ENCODE measurements around the gene ANKIB1.

The ANKIB1 gene

GRCh38 chr7:92303761-92304160 lies 58.0 kb downstream of the ANKIB1 start:
- no peak for DNase-seq (ENCODE audit: low read depth in 1 of 2, low spot score in 1 of 2)
- Histone ChIP-seq H3K27me3 (ENCODE audit: insufficient read depth, poor library complexity, severe bottlenecking) (no peaks in the 10 kb centered on the region), H3K4me3 (replicated peaks; ENCODE audit: insufficient read depth, low read length) (no peak overlapping the region), H3K27ac (replicated peaks) (no peak overlapping the region)
- no peak for TF ChIP-seq POLR2AphosphoS5 (IDR thresholded peaks at IDR 0.05; ENCODE audit: low read depth)
- TF ChIP-seq SPI1 (IDR thresholded peaks at IDR 0.05; ENCODE audit: borderline replicate concordance, low read depth), result no peak
- no peak for TF ChIP-seq REST (IDR thresholded peaks at IDR 0.05; ENCODE audit: insufficient replicate concordance, low read depth)
- TF ChIP-seq CTCF (IDR thresholded peaks at IDR 0.05; ENCODE audit: insufficient read depth, low read length), result no peak
- TF ChIP-seq GABPA (IDR thresholded peaks at IDR 0.05; ENCODE audit: low read depth), result no peak

- DNase-seq (ENCODE audit: low read depth in 1 of 2, low spot score in 1 of 2), result no peak
- H3K27me3 ChIP-seq (ENCODE audit: insufficient read depth, poor library complexity, severe bottlenecking), result no peaks in the 10 kb centered on the region
- TF ChIP-seq CTCF (IDR thresholded peaks at IDR 0.05; ENCODE audit: insufficient read depth, low read length) (no peak), SPI1 (IDR thresholded peaks at IDR 0.05; ENCODE audit: borderline replicate concordance, low read depth) (no peak), GABPA (IDR thresholded peaks at IDR 0.05; ENCODE audit: low read depth) (no peak), REST (IDR thresholded peaks at IDR 0.05; ENCODE audit: insufficient replicate concordance, low read depth) (no peak), POLR2AphosphoS5 (IDR thresholded peaks at IDR 0.05; ENCODE audit: low read depth) (no peak)
- H3K4me3 ChIP-seq (replicated peaks; ENCODE audit: insufficient read depth, low read length), result no peak overlapping the region
- H3K27ac ChIP-seq (replicated peaks), result no peak overlapping the region
These were observed 58.7 kb downstream of the ANKIB1 start for GRCh38 chr7:92304406-92304893.

- no peaks in the 10 kb centered on the region for H3K27me3 ChIP-seq (ENCODE audit: insufficient read depth, poor library complexity, severe bottlenecking)
- H3K27ac ChIP-seq (replicated peaks), result no peak overlapping the region
- no peak for TF ChIP-seq GABPA (IDR thresholded peaks at IDR 0.05; ENCODE audit: low read depth)
- no peak for DNase-seq (ENCODE audit: low read depth in 1 of 2, low spot score in 1 of 2)
- H3K4me3 ChIP-seq (replicated peaks; ENCODE audit: insufficient read depth, low read length), result no peak overlapping the region
These were observed 60.4 kb downstream of the ANKIB1 start for GRCh38 chr7:92306153-92306552.

GRCh38 chr7:92313055-92313454 lies 67.3 kb downstream of the ANKIB1 start:
- Histone ChIP-seq H3K27ac (replicated peaks) (no peak overlapping the region), H3K4me3 (replicated peaks; ENCODE audit: insufficient read depth, low read length) (no peak overlapping the region), H3K27me3 (ENCODE audit: insufficient read depth, poor library complexity, severe bottlenecking) (no peaks in the 10 kb centered on the region)
- DNase-seq (ENCODE audit: low read depth in 1 of 2, low spot score in 1 of 2), result no peak
- TF ChIP-seq REST (IDR thresholded peaks at IDR 0.05; ENCODE audit: insufficient replicate concordance, low read depth), result no peak
- TF ChIP-seq CTCF (IDR thresholded peaks at IDR 0.05; ENCODE audit: insufficient read depth, low read length), result no peak
- TF ChIP-seq POLR2AphosphoS5 (IDR thresholded peaks at IDR 0.05; ENCODE audit: low read depth), result no peak
- no peak for TF ChIP-seq GABPA (IDR thresholded peaks at IDR 0.05; ENCODE audit: low read depth)

Data from HL-60 (cell line).